NCI-H82 (cell line): ENCODE results near the gene ATP7A.
A peak's percentile ranks its signal among the peaks of the same experiment; 100 is the strongest.

ENCODE experiments used
- DNase-seq: peaks from one replicate; lab custom pipeline; 2025; lab: John Stamatoyannopoulos, UW

ATP7A gene

GRCh38 chrX:77945910-77946545 lies 35.5 kb downstream of the ATP7A start:
- no peak for DNase-seq

- DNase-seq: no peak
Observed at GRCh38 chrX:77946571-77946970, 36.1 kb downstream of the ATP7A start.

- DNase-seq: no peak
Observed at GRCh38 chrX:77949840-77950239, 39.3 kb downstream of the ATP7A start.

- DNase-seq: no peak
Observed at GRCh38 chrX:77952173-77952572, 41.7 kb downstream of the ATP7A start.

GRCh38 chrX:77953302-77953701 lies 42.8 kb downstream of the ATP7A start:
- DNase-seq: no peak

- DNase-seq: no peak
Observed at GRCh38 chrX:77953708-77954107, 43.2 kb downstream of the ATP7A start.

GRCh38 chrX:77960567-77960966 lies 50.1 kb downstream of the ATP7A start:
- no peak for DNase-seq

- DNase-seq: no peak
Observed at GRCh38 chrX:77961063-77961462, 50.6 kb downstream of the ATP7A start.

GRCh38 chrX:77962068-77962902 lies 51.8 kb downstream of the ATP7A start:
- DNase-seq: no peak

GRCh38 chrX:77966361-77966760 lies 55.9 kb downstream of the ATP7A start:
- no peak for DNase-seq

- DNase-seq: no peak
Observed at GRCh38 chrX:77967631-77968030, 57.1 kb downstream of the ATP7A start.

- DNase-seq: no peak
Observed at GRCh38 chrX:77969538-77969937, 59.0 kb downstream of the ATP7A start, which contains the start of gene PGAM4. Gene PGAM4 (minus strand): TSS chrX:77969638. CDS start chrX:77969638, 0 bp downstream.

- DNase-seq: no peak
Observed at GRCh38 chrX:77975755-77976154, 65.3 kb downstream of the ATP7A start.

GRCh38 chrX:77977095-77977494 lies 66.6 kb downstream of the ATP7A start:
- DNase-seq: no peak

GRCh38 chrX:77977518-77977917 lies 67.0 kb downstream of the ATP7A start:
- DNase-seq: no peak

- peak; percentile 4 for DNase-seq
Observed at GRCh38 chrX:77979870-77980269, 69.4 kb downstream of the ATP7A start.

GRCh38 chrX:78011846-78012245 lies 101.4 kb downstream of the ATP7A start:
- no peak for DNase-seq

- no peak for DNase-seq
Observed at GRCh38 chrX:78019586-78020483, 109.3 kb downstream of the ATP7A start.

GRCh38 chrX:78024349-78025059 lies 114.0 kb downstream of the ATP7A start:
- DNase-seq: peak; percentile 65

- no peak for DNase-seq
Observed at GRCh38 chrX:78027798-78028197, 117.3 kb downstream of the ATP7A start.

GRCh38 chrX:78029663-78030062 lies 119.2 kb downstream of the ATP7A start:
- DNase-seq: peak; percentile 56

- no peak for DNase-seq
Observed at GRCh38 chrX:78035061-78035460, 124.6 kb downstream of the ATP7A start.
